Suppressor macrophage treated with lipopolysaccharide for 4 hours (primary cell): ENCODE data around the gene EXD3.
A peak's percentile ranks its signal among the peaks of the same experiment; 100 is the strongest.

ENCODE experiments used
- DNase-seq: peaks from one replicate; pipeline ENCODE4 v3.0.0-alpha.2; 2020

The EXD3 gene

DNA sequence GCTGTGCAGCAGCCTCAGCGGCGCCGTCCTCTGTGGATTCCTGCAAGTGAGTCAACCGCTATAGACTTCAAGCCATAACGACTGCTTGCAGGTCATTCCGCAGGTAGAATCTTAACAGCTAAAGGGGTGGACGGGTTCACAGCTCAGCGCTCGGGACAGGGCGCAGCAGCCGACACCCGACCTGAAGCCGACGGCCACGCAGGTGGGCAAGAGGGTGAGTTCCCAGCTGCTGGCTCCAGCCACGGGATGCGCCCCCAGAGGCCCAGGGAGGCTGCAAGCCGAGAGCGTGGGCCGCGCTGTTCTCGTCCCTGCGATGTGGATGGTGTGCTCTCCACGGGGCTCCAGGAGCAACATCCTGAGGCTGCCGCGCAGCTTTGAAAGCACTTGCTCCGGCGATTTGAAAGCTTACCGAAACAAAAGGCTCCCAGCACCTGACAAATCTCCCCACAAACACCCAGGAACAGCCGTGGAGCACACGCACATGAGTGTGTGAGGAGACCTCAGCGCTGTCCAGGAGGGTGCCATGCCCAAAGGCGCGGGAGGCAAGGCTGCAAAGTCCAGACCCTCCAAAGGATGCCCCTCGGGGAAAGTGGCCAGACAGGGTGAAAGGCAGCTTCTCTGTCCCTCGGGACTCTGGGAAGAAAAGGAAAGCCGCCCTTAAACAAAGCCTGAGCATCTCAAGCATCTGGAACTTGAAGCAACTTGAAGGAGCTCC, 48.7 kb downstream of the EXD3 start:
- DNase-seq, result no peak

DNA sequence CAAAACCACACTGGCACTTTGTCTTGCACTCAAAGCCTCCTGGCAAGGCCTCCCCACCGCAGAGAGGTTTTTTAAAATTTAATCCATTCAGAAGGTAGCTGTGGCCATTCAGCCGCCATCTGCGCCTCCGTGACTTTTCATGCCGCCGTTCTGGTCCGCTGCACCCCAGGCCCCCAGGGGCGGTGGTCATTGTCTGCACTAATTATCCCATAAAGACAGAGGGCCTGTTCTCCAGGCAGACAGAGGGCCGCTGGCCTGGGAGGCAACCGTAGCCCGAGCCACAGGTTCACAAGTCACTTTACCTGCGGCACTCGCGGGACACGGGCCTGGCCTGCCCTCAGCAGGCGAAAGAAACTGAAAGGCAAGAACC, 49.4 kb downstream of the EXD3 start:
- no peak for DNase-seq

DNA sequence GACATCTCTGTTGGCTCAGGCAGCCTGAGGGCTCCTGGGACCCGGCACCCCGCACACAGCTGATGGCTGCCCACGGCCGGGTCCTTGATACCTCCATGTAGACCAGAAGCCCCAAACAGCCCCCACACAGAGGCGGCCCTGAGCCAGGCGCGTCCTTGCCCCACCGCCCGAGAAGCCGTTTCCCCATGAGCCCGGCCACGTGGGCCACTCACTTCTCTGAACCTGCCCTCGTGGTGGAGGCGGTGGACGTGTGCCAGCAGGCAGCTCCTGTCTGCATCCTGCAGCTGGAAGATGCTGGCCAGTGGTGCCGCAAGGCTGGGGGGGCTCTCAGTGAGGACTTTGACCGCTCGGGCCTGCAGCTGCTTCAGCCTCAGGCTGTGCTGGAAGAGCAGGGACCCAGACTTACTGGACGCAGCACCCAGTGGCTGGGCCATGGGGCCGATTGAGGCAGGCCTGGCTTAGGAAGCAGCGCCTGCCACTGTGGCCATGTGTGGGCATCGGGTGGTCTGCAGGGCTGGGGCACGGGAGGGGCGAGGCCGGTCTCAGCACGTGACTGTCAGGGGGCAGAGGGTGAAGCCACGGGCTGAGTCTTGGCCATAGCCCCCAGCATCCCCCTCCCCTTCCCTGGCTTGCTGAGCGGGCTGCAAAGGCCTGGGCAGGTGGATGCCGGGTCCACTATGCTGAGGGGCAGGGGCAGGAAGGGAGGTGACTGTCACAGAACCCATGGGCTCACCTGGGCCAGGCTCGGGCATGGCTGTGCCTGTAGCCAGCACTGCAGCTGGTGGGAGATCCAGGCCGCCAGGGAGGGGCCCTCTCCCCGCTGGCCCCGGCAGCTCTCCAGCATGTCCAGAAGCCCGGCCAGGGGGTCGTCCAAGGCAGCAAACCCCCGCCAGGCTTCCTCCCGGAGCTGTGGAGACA, 50.0 kb downstream of the EXD3 start:
- no peak for DNase-seq

DNA sequence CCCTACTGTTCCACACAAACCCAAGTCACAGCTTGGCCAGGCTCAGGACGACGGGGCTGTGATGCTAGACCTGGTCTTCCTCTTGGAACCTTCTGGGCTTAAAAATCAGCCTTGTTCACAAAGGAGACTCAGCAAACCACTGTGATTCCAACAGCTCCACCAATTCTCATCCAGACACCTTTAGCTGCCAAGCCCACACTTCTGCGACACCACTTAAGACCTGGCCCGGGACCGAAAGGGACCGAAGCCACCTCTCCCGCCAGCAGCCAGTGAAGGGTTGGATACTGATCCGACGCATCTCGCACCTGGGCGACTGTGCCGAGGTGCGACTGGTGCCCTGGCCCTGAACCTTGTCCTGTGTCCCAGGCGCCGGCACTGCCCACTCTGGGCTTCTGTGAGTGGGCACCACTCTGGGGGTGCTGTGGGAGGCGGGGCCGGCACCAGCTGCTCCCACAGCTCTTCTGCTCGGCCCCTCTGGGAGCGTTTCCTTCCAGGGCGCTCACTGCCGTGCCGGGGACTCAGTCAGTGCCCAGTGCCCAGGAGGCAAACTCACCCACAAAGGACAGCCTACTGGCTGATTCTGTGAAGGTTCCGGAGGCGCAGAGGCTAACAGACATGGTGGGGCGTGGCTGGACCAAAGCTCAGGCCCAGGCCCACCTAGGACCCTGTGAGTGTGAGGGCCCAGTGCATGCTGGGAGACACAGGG, 50.9 kb downstream of the EXD3 start:
- no peak for DNase-seq

DNA sequence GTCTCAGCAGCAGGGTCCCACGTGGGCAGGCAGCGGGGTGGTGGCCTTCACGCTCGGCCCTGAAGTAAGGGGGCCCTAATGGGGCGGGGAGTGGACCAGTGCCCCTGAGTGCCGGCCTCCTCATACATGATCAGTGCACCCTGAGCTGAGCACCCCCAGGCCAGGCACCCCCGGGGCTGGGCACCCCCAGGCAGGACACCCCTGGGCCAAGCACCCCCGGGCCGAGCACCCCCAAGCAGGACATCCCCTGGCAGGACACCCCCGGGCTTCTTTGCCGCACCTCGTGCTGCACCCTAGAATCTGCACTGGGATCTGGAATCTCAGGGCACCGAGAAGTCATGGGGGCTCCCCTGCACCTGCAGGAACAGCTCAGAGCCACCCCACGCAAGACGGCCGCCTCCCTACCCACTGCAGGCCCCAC, 51.4 kb downstream of the EXD3 start:
- no peak for DNase-seq

DNA sequence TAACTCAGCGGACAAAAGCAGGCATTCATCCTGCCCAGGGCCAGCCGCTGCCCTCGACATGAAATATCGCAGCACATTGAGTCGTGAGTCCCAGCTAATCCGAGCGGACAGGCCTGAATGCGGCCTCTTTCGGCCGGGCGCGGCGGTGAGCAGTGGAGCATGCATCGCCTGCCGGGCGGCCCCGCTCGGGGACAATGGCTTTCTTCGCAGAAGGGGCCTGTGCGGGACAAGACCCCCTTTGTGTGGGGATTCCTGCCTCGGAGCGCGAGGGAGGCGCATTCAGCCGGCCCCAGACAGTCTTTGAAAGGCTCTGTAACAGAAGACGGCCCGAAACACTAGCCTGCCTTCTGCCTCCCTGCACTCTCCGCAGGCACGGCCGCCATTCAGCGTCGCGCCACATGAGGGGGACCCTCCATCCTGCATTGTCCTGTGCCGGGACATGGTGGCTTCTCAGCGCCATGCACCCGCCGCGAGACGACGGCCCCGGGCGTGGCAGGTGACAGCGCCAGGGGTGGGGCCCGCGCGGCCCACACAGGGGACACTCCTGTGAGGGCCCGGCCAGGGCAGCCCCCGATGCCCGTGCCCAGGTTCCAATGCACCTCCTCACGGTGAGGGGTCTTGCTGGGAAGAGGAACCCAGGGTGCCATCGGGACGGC, 52.0 kb downstream of the EXD3 start:
- DNase-seq, result no peak

DNA sequence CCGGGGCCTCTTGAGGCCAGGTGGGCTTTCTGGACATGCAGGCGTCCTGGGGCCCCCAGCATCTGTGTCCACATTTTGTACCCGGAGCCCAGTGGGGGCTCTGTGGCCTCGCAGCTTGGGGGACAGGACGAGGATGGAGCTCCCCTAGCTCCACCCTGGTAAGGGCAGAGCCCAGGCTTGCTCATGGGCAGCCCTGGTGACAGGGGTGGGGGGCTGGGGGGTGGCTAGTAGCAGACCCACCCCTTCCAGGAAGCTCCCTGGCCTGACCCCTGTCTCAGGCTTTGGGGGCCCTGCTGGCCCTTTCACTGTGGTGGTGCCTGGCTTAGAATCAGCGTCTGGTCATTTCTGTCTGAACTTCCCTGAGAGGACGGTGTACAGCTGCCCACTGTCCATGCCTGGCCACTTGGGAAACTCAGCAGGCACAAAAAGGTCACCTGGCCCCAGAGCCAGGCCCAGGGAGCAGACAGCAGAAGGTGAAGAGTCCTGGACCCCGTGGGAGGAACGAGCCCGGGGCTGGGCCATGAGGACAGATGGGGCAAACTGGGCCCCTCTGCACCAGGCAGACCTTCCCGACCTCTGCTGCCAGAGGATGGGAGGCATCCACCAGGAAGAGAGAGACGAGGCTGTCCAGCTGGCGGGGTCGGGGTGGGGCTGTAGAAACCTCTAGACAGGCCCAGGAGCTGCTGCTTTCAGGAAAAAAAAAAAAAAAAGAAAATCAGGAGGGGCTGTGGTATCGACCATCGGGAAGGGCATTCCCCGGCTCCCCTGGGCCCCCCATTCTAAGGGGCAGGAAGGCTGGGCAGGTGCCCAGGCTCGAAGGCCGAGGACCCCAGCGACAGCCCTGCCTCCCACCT, 52.8 kb downstream of the EXD3 start:
- no peak for DNase-seq

DNA sequence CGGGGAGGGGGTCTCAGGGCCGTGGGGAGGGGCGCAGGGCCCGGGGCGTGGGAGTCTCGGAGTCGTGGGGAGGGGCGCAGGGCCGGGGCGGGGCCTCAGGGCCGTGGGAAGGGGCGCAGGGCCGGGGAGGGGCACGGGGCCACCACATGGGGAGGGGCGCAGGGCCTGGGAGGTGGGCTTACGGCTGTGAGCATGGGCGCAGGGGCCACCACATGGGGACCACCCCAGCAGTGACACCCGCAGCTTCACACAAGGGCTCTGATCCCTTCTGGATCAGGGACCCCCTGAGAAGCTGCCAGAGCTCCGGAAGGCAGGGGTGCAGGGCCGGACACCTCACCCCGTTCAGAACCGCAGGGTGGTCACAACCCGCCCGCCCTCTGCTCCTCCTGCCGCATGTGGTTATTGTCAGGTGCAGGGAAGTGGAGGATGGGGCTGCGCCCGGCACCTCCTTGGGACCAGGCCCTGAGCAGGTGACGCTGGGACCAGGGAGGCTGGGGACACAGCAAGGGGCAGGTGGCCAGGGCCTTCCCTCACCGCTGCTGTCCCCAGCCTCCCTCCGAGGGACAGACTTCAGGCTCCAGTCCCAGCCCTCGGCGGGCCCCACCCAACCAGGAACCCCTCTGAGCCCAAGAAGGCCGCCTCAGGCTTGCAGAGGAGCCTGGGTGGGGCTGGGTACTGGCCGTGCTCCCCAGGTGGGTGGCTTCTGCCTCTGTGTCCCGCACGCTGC, 53.7 kb downstream of the EXD3 start:
- no peak for DNase-seq

DNA sequence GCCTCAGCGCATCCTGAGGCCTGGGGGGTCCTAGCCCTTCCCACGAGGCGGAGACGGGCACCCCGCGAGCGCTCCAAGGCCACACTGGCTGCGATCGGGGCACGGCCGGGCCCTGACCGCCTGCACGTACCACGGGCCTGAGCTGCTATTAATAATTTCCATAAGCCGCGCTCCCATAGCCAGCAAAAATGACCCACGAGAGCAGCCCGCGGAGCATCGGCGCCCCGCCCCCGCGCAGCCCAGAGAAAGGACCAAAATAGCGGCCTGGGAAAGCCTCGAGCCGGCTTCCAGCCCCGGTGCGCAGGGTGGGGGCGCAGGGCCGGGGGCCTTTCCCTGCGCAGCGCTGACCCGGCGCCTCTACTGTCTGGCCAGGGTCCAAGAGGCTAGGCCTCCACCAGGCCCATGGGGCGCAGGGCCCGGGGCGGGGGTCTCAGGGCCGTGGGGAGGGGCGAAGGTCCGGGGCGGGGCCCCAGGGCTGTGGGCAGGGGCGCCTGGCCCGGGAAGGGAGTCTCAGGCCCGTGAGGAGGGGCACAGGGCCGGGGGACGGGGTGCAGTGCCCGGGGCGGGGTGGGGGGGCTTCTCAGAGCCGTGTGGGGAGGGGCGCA, 54.4 kb downstream of the EXD3 start:
- DNase-seq, result no peak

DNA sequence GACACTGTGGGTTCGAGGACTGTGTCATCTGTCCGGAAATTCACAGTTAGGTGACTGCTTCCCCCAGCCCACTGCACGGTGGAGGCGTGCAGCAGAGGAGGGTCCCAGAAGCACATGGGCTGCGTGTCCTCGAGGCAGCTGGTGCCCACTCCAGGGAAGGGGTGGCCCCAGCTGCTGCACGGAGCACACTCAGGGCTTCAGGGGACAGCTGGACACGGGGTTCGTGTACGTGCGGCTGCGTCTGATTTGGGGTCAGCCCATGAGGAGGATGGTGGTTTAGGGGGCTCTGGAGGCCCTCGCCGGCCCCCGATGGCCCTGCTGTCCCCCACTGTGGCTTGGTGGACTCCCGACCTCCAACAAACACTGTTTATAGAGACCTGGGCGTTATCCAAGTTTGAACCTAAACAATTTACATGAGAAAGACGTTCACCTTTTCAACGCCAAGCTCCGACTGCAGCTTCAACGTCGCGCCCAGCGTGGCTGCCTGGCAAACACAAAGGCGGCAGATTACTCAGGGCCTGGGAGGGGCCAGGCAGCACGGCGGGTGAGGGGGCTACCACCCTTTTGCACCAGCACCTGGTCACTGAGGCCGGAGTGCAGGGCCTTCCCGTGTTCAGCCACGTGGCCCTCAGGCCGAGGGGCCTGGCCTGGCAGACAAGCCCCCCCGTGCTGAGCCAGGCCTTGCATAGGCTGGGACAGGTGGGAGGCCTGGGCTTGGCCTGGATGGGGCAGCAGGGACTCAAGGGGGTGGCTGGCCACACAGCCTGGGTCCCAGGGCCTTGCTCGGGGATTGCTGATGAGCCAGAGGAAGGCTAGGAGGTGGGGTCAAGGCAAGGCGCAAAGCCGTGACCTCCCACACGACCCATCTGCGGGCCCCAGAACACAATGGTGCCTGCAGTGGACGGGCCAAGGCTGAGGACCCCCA, 55.2 kb downstream of the EXD3 start:
- no peak for DNase-seq

DNA sequence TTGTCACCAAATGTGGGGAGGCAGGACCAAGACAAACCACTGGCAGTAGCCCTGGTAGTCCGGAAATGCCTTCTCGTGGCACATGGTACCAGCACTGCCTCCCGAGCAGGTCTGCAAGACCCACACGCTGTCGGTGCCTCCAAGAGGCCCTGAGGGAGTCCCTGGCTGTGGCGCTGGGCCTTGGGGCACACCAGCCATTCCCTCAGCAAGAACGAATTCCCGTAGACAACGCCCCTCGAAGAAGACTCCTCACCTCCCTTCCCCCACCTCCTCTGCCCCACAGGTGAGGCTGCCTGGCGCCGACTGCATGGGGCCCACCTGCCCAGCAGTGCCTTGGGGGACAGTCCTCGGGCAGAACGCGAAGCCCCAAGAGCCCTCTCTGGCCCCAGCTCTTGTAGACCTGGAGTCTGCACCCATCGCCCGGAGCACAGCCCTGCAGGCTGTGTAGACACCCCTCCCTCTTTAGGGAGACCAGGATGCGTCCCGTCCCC, 56.0 kb downstream of the EXD3 start:
- no peak for DNase-seq

DNA sequence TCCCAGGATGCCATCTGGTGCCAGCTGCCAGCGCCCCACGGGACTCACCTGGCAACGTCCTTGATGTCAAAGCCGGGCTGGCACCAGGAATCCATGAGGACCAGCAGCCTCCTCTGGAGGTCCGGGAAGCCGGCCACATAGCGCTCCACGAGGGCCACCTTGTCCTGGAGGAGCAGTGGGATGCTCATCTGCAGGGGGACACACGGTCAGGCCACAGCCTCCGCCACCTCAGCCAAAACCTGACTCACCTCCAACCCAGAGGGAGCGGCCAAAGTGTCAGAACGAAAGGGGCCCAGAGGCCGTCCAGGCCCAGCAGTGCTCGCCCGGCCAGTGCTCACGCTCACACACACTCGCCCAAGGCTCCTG, 56.5 kb downstream of the EXD3 start:
- DNase-seq, result no peak

DNA sequence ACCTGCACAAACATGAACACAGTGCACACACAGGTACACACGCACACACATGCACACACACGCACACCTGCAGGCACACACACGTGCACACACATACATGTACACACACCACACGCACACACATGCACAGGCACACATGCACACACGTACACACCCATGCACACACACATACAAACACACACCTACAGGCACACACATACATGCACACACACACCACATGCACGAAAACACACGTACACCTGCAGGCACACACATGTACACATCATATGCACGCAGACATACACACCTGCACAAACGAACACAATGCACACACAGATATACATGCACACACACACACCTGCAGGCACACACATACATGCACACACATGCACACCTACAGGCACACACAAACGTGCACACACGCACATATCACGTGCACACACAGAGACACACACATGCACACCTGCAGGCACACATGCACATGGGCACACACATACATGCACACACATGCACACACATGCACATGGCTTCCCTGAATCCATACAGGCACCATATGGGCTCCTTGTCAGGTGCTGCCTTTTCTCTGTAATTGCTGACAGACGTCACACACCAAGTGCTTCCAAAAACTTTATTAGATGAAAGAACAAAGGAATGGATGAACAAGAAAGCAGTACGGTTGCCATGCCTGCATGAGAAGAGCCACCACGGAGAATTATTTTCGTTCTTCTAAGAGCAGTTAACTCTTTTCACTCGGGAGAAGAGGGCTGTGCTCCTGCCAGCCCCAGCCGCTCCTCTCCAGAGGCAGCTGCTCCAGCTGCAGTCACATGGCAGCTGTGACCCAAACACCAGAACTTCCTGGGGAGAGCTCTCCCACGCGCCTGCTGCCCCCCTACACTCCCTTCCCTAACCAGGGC, 57.2 kb downstream of the EXD3 start:
- DNase-seq, result no peak

DNA sequence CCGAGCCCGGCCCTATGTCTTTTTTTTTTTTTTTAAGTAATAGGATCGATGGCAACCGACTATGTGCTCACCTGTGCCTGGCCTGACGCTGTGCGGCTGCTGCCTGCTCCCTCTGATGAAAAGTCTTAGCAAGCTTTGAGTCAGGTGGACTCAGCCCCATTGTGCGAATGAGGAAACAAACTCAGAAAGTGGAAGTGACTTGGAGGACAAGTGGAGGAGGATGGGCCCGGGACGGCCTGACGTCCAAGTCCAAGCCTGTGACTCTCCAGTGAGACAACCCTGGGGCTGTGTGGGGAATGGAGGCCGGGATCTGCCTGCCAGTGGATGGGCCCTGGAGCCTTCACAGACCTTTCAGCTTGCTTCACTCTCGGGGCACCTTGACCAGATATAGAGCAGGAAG, 57.9 kb downstream of the EXD3 start:
- DNase-seq, result peak; percentile 31

DNA sequence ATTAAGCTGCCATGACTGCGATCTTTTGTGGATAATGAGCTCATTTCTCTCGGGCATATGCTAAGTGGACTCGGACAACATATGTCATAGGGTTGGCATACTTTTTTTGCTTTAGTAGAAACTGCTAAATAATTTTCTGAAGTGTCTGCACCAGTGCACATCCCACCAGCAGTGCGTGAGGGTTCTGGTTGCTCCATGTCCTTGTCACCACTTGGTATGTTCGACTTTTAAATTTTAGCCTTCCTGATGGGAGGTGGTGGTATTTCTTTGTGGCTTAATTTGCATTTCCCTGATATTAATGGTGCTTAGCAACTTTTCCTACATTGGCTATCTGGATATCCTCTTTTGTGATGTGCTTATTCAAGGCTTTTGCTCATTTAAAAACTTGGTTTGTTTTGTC, 63.1 kb downstream of the EXD3 start:
- DNase-seq, result no peak

DNA sequence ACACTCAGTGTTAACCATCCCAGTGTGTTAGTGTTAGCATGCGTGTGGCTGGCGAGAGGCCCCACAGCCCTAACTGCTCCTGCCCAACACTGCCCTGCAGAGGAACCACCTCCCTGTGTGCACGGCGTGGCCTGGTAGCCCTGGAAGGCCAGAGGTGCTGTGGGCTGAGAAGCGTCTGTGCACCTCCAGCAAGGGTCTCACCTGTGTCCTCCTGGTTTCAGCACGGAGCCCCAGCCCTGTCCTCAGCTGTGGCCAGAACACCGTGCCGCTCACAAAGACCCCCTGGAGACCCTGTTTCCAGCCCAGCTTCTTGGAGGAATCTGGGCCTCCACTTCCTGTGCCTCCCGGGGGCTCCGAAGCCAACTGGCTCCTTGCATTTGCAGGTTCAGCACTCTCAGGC, 64.8 kb downstream of the EXD3 start:
- DNase-seq, result no peak

DNA sequence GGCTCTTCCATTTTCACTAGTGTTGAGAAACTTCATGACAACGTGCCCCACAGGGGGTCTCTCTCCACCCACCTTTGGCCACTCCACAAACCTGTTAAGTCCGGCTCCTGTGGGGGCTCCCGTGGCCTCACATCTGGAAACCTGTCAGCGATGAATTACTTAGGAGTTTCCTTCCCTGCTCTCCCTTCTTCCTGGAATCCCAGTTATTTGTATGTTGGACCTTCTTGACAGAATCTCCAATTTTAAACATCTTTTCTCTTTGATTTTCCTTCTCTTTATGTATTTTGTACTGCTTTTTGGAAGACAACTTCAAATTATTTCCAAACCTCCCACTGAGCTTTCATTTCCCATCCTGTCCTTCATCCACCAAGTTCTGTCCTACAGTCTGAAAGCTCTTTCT, 65.8 kb downstream of the EXD3 start:
- no peak for DNase-seq

DNA sequence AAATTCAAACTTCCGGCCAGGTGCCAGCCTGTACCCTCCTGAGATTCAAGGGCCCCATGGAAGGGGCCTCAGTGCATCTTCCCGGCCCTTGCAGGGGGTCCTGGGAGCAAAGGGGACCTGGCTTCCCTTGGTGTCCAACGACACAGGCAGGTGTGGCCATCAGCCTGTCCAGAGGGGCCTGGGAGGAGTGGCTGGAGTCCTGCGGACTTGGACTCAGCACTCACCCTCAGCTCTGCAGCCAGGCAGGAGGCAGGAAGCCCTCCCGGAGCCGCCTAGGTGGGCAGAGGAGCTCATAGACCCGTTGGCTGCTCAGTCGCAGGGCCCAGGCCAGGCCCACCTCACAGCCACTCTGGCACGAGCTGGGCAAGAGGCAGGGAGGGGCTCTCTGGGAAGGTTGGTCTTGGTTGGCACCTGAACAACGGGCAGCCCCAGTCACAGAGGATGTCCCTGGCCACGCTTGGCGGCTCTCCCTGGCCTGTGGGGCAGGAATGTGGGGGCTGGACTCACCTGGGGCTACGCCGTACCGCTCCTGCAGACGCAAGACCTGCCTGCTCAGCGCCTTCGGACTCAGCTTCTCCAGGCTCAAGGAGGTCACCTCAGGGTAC, 67.1 kb downstream of the EXD3 start:
- DNase-seq, result no peak
